ENCODE data around the gene OCSTAMP. TPM values are rescaled to one million over a fixed set of nuclear protein-coding genes. Genes with fewer than 3 reads are reported as not detected.

Gene OCSTAMP
- total and polyA plus RNA-seq, 2 donors (not counting 3 experiments of a cell fraction or from before 2014, with no cell fraction given) = not detected

DNA sequence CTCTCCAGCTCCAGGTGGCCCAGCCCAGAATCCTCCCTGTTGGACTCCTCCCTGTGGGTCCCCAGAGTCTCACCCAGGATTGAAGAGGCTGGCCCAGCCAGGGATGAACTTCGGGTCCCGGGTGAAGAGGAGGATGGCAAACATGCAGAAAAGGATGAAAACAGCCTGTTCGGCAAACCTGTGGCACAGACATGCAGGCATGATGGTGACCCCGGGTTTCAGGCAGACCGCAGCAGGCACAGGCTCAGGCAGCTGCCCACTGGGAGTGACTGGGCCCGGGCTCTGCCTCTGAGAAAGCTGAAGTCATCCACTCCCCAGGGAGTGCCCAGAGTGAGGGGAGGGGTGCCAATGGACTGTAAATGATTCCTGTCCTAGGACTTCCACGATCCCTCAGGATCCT, 37.5 kb upstream of the OCSTAMP start:
- Histone ChIP-seq H3K27ac (ENCODE audit: insufficient read depth, low read depth, low read length) (no peak overlapping the region), H3K27me3 (ENCODE audit: control insufficient read depth in 2 of 2, insufficient read depth in 2 of 2, low read length in 2 of 2) (no peaks in the 10 kb centered on the region), H3K36me3 (ENCODE audit: control insufficient read depth in 2 of 2, extremely low read depth in 1 of 2, insufficient read depth in 2 of 2, low read length in 2 of 2) (no peaks in the 10 kb centered on the region), H3K4me1 (ENCODE audit: control insufficient read depth, extremely low read depth, insufficient read depth, low read length) (no peaks in the 10 kb centered on the region), H3K79me2 (ENCODE audit: control insufficient read depth, insufficient read depth, low read length) (no peaks in the 10 kb centered on the region), H3K9me3 (replicated peaks; ENCODE audit: control insufficient read depth, insufficient read depth, low read length) (no peaks in the 10 kb centered on the region), H4K20me1 (replicated peaks; ENCODE audit: control insufficient read depth, extremely low read depth, insufficient read depth, low read length) (no peaks in the 10 kb centered on the region), H3K4me2 (ENCODE audit: insufficient read depth, low read length) (no peak overlapping the region), H3K9me1 (replicated peaks; ENCODE audit: control insufficient read depth, extremely low read depth, insufficient read depth, low read length) (no peaks in the 10 kb centered on the region), H2AFZ (ENCODE audit: low read depth, low read length) (no peak overlapping the region), H3K9ac (replicated peaks; ENCODE audit: extremely low read depth, insufficient read depth, low read length) (no peak overlapping the region), H3K4me3 (replicated peaks in 1 of 3; ENCODE audit: insufficient read depth in 1 of 3, low read depth in 1 of 3, low read length in 3 of 3) (no peak overlapping the region)
- ChIA-PET CTCF (interaction anchor here (1.0 kb wide), 1 partner anchor 26 kb away, joined by 4 read pairs; no protein-coding TSS in a partner anchor), POLR2A (no interaction called here)
- no TSS peak for BruUV-seq (replicated peaks)
- no peak for FAIRE-seq
- TF ChIP-seq MYC (IDR thresholded peaks at IDR 0.05; ENCODE audit: low read depth, low read length) (no peak), GATA2 (IDR thresholded peaks at IDR 0.05; ENCODE audit: insufficient read depth, insufficient read length, low read depth, low read length) (no peak), POLR2A (IDR thresholded peaks at IDR 0.05; ENCODE audit: low read depth, low read length) (no peak), JUN (IDR thresholded peaks at IDR 0.05; ENCODE audit: borderline replicate concordance, insufficient read depth, insufficient read length, low read depth) (no peak), POLR2AphosphoS5 (IDR thresholded peaks at IDR 0.05; ENCODE audit: insufficient read depth, low read depth, low read length) (no peak)
- dilution Hi-C loops (cut with MboI; ENCODE audit: extremely low pct_ligation_motif_present, low sequenced_read_pairs) (no loop called here), intact Hi-C loops (cut with micrococcal nuclease) (no loop called here)
- DNase-seq (ENCODE audit: low read depth, low spot score) = no peak

DNA sequence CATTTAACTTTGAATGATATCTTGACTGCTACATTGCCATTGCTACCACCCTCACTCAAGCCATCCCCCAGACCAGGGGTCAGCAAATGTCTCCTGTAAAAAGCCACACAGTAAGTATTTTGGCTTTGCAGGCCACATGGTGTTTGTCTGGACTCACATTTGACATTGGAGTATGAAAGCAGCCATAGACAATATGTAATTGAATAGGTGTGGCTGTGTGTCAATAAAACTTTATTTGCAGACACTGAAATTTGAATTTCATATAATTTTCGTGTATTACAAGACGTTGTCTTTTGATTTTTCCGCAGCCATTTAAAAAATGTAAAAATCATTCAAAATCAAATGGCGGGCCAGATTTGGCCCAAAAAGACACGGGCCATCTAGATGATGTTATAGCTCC, 36.3 kb upstream of the OCSTAMP start:
- no peak for TF ChIP-seq EZH2 (IDR thresholded peaks at IDR 0.05; ENCODE audit: borderline replicate concordance, low read depth, low read length, severe bottlenecking)
- no peak for TF ChIP-seq MYC (IDR thresholded peaks at IDR 0.05; ENCODE audit: low read depth, low read length)
- no peak for TF ChIP-seq GATA2 (IDR thresholded peaks at IDR 0.05; ENCODE audit: insufficient read depth, insufficient read length, low read depth, low read length)
- TF ChIP-seq JUN (IDR thresholded peaks at IDR 0.05; ENCODE audit: borderline replicate concordance, insufficient read depth, insufficient read length, low read depth) = no peak
- TF ChIP-seq FOS (IDR thresholded peaks at IDR 0.05; ENCODE audit: borderline replicate concordance, insufficient read depth, low read length) = no peak
- no peak for TF ChIP-seq POLR2A (IDR thresholded peaks at IDR 0.05; ENCODE audit: low read depth, low read length)
- no peak for TF ChIP-seq MAX (IDR thresholded peaks at IDR 0.05; ENCODE audit: insufficient read depth, insufficient read length)
- TF ChIP-seq, protein P1, sequence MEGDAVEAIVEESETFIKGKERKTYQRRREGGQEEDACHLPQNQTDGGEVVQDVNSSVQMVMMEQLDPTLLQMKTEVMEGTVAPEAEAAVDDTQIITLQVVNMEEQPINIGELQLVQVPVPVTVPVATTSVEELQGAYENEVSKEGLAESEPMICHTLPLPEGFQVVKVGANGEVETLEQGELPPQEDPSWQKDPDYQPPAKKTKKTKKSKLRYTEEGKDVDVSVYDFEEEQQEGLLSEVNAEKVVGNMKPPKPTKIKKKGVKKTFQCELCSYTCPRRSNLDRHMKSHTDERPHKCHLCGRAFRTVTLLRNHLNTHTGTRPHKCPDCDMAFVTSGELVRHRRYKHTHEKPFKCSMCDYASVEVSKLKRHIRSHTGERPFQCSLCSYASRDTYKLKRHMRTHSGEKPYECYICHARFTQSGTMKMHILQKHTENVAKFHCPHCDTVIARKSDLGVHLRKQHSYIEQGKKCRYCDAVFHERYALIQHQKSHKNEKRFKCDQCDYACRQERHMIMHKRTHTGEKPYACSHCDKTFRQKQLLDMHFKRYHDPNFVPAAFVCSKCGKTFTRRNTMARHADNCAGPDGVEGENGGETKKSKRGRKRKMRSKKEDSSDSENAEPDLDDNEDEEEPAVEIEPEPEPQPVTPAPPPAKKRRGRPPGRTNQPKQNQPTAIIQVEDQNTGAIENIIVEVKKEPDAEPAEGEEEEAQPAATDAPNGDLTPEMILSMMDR (IDR thresholded peaks at IDR 0.05; ENCODE audit: extremely low read depth in 1 of 2, insufficient read depth in 1 of 2, low read depth in 1 of 2, low read length in 2 of 2) = no peak
- no peak for TF ChIP-seq POLR2AphosphoS5 (IDR thresholded peaks at IDR 0.05; ENCODE audit: insufficient read depth, low read depth, low read length)
- BruUV-seq (replicated peaks) = no TSS peak
- Histone ChIP-seq H3K4me2 (ENCODE audit: insufficient read depth, low read length) (no peak overlapping the region), H3K27ac (ENCODE audit: insufficient read depth, low read depth, low read length) (no peak overlapping the region), H3K9ac (replicated peaks; ENCODE audit: extremely low read depth, insufficient read depth, low read length) (no peak overlapping the region), H3K36me3 (ENCODE audit: control insufficient read depth in 2 of 2, extremely low read depth in 1 of 2, insufficient read depth in 2 of 2, low read length in 2 of 2) (no peaks in the 10 kb centered on the region), H3K79me2 (ENCODE audit: control insufficient read depth, insufficient read depth, low read length) (no peaks in the 10 kb centered on the region), H3K4me1 (ENCODE audit: control insufficient read depth, extremely low read depth, insufficient read depth, low read length) (no peaks in the 10 kb centered on the region), H2AFZ (ENCODE audit: low read depth, low read length) (no peak overlapping the region), H4K20me1 (replicated peaks; ENCODE audit: control insufficient read depth, extremely low read depth, insufficient read depth, low read length) (no peaks in the 10 kb centered on the region), H3K9me1 (replicated peaks; ENCODE audit: control insufficient read depth, extremely low read depth, insufficient read depth, low read length) (no peaks in the 10 kb centered on the region), H3K27me3 (ENCODE audit: control insufficient read depth in 2 of 2, insufficient read depth in 2 of 2, low read length in 2 of 2) (no peaks in the 10 kb centered on the region), H3K9me3 (replicated peaks; ENCODE audit: control insufficient read depth, insufficient read depth, low read length) (no peaks in the 10 kb centered on the region), H3K4me3 (replicated peaks in 1 of 3; ENCODE audit: insufficient read depth in 1 of 3, low read depth in 1 of 3, low read length in 3 of 3) (no peak overlapping the region)
- dilution Hi-C loops (cut with MboI; ENCODE audit: extremely low pct_ligation_motif_present, low sequenced_read_pairs) = no loop called here
- intact Hi-C loops (cut with micrococcal nuclease) = no loop called here
- FAIRE-seq (no peak), DNase-seq (ENCODE audit: low read depth, low spot score) (no peak)
- CTCF ChIA-PET = interaction anchor here (1.0 to 1.1 kb wide), 2 partner anchors 18 to 93 kb away, joined by 3 to 4 read pairs; no protein-coding TSS in a partner anchor
- POLR2A ChIA-PET = no interaction called here

Measured in endothelial cell of umbilical vein (primary cell).